LNCaP clone FGC (cell line): Measurements from ENCODE around the gene CEP43.

ENCODE experiments used
- DNase-seq: peaks from one replicate; pipeline ENCODE4 v3.0.0-alpha.2; 2011; ENCODE audit warnings: low read depth
- H3K4me3 ChIP-seq: 2 replicates; pipeline ENCODE4 v1.5.1; 2011; ENCODE audit warnings: mild to moderate bottlenecking, low read depth, low read length, control low read depth
- TF ChIP-seq, protein P1 (sequence below): IDR thresholded peaks from 2 replicates; pipeline ENCODE4 v1.5.1; 2012; ENCODE audit warnings: mild to moderate bottlenecking; ENCODE audit not compliant: control insufficient read depth, insufficient read depth; ENCODE audit errors: extremely low read depth

CEP43 gene

DNA sequence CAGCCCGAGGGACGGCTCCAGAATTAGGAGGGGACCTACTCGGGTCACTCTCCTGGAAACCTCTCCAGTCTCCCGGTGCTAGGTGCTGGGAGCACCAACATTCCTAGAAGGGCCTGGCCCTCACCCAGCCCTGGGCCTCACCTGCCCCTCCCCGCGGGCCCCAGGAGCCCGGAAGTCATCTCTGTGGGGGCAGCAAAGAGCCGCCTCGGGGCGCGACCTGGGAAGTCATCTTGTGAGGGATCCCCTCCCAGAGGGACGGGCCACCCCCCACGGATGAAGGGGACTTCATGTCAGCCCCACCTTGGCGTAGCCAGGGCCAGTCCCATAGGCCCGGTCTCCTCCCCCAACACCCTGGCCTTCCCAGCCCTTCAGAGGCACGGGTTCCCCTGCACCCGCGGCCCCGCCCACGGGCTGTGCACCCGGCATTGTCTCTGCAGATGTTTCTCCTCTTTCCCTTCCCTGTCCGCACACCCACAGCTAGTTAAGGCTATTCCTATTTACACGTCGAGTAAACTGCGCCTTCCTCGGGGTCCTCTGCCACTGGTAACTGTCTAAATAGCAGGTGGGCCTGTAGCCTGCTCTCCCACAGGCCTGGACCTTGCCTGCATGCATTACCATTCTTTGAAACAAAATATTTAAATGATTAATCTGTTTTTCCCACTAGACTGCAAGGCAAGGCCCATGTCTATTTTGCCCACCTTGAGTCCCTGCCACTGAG is 42.0 kb upstream of the CEP43 start:
- TF ChIP-seq, protein P1, sequence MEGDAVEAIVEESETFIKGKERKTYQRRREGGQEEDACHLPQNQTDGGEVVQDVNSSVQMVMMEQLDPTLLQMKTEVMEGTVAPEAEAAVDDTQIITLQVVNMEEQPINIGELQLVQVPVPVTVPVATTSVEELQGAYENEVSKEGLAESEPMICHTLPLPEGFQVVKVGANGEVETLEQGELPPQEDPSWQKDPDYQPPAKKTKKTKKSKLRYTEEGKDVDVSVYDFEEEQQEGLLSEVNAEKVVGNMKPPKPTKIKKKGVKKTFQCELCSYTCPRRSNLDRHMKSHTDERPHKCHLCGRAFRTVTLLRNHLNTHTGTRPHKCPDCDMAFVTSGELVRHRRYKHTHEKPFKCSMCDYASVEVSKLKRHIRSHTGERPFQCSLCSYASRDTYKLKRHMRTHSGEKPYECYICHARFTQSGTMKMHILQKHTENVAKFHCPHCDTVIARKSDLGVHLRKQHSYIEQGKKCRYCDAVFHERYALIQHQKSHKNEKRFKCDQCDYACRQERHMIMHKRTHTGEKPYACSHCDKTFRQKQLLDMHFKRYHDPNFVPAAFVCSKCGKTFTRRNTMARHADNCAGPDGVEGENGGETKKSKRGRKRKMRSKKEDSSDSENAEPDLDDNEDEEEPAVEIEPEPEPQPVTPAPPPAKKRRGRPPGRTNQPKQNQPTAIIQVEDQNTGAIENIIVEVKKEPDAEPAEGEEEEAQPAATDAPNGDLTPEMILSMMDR, result no peak
- H3K4me3 ChIP-seq, result peak overlapping the region; percentile 89
- DNase-seq, result no peak

DNA sequence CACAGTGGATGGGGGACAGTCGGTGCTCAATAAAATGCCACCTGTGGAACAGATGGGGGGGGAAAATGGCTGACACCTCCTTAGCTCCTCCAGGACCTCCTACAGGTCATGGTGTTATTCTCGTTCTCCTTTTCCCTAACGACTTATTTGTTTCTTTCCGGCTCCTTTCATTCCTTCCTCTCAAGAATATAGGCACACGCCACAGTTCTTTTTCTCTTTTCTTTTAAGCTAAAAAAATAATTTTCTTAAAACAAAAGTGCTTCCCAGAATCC is 41.5 kb upstream of the CEP43 start:
- H3K4me3 ChIP-seq, result no peak overlapping the region
- no peak for DNase-seq
- TF ChIP-seq, protein P1, result no peak

DNA sequence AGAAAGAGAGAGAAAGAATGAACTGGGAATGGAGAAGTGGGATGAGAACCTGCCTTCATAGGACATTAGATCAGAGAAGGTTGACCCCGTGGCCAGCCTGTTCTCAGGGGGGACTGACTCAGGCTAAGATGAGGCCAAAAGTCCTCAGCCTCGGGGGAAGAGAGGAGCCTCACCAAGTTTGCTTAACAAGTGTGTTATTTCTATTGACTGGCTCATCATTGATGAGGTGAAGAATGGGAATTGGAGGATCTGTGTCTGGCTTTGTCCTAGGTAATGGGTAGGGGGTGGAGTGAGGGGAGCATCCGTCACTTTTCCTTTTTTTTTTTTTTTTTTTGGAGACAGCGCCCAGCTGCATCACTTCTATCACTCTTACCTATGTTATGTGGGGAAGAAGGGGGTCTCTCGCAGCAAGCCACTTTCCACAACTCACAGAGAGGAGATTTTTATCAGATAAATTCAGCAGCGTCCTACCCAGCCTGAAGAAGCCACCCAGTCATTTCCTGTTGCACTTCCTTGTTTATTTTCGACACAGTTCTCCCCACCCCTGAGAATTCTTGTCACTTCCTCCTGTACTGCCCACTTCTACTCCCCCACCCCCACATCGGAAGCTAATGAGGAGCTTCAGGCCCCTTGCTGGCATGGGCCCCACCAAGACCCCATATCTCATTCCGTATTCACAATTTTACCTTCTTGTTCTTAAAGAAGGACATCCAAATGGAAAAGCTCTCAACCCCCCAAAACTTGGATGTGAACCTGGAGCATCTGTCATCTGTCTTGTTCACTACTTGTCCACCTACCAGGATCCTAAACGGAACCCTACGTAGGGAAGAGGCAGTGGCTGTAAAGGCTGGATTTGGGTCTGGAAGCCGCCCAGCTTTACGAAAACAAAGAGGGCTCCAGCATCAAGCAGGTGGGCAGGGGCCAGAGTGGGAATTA is 40.0 kb upstream of the CEP43 start:
- DNase-seq, result no peak
- H3K4me3 ChIP-seq, result no peak overlapping the region

DNA sequence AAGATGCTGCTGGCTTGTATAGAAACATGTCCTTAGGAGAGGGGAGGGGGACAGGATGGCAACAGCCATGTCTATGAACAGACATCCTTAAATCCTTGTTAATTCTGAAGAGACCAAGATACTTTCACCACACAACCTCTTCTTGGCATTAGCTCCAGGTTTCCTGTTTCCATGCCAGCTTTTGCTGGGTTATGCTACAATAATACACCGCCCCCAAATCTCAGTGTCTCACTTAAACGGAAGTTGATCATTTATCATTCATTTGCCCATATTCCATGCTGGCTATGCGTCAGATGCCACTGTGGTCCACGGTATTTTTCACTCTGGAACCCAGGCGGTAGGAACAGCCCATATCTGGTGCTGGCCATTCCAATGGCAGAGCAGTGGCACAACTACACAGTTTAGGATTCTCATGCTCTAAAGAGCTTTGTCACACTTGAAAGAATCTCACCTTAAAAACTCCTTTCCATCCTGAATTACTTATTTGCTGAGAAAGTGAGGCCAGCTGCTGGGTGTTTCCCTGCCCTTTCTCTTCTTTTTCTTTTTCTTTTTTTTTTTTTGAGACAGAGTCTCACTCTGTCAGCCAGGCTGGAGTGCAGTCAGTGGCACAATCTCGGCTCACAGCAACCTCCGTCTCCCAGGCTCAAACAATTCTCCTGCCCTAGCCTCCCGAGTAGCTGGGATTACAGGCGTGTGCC is 39.1 kb upstream of the CEP43 start:
- DNase-seq, result no peak
- no peak overlapping the region for H3K4me3 ChIP-seq
- TF ChIP-seq, protein P1, result no peak

More for the DNA sequence above, 40.0 kb upstream of the CEP43 start:
- TF ChIP-seq, protein P1, result no peak

DNA sequence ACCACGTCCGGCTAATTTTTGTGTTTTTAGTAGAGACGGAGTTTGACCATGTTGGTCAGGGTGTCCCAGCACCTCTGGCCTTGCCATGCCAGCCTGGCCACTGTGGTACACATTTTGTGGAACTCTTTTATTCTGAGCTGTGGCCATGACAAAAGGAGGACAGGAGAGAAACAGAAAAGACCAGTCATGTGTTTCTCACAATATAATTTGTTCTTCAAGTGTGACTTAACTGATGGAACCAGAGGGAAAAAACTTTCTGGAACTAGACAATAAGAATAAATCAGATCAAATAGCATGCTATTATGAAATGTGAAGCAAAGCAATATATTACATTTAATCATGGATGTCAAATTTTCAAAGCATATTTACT is 38.6 kb upstream of the CEP43 start:
- TF ChIP-seq, protein P1, result no peak
- DNase-seq, result no peak
- H3K4me3 ChIP-seq, result no peak overlapping the region

DNA sequence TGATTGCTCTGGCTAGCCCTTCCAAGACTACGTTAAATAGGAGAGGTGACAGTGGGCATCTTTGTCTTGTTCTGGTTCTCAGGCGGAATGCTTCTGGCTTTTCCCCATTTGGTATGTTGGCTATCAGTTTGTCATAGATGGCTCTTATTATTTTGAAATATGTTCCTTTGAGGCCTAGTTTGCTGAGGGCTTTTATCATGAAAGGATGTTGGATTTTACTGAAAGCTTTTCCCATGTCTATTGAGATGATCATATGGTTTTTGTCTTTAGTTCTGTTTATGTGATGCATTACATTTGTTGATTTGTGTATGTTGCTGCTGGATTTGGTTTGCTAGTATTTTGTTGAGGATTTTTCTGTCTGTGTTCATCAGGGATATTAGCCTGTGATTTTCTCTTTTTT is 32.9 kb upstream of the CEP43 start:
- TF ChIP-seq, protein P1, result no peak
- no peak overlapping the region for H3K4me3 ChIP-seq
- no peak for DNase-seq
